Glomerular visceral epithelial cell (primary cell): ENCODE measurements around the gene GHR.

ENCODE experiments used
- DNase-seq: peaks from one replicate; pipeline ENCODE4 v3.0.0-alpha.2; 2016; ENCODE audit errors: extremely low spot score

Gene GHR

GRCh38 chr5:42516282-42517042 lies 93.2 kb downstream of the GHR start:
- DNase-seq, result no peak

- DNase-seq, result no peak
Measured at GRCh38 chr5:42517164-42517563, 93.9 kb downstream of the GHR start.

DNA sequence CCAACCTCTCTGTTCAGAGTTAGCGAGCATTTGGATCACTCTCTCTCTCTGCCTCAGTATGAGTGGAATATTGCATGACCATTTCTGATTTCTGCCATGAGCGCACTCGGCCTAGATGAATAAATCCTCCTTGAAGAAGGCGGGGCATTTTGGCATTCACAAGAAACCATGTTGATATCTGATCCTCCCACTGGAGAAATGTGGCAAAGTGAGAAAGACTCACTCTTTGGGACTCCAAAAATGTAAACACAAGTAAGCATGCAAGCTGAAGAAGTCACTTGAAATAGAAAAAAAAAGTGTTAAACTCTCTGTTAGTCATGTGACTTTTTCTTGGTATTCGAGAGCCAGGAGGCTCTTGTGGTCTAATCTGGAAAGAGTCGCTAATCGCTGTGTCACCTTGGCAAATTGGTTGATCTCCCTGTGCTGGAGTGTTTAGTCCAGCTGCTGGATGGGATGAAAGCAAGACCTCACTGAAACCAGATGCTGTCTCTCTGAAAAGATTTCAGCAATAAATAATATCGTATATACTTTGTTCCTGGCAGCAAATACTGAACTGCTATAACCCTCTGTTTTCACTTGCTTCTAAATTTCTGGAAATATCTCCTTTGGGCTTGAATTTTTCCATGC lies 95.5 kb downstream of the GHR start:
- DNase-seq, result no peak

DNA sequence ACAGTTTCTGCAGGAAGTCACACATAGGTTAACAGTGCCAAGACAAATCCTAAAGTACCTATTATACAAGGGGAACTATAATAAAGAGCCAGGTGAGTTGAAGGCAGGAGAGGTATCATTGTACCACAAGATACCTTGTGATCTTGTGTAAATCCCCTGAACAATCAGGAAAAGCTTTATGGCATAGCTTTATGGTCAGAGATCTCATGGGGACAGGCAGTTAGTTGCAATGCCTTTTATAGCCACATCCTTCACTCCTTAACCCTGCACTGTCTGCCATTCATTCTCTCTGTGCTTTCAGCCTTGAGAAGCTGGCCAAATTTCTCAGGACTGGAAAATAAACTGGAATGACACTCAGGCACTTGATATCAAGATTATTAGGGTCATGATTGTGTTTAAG lies 97.0 kb downstream of the GHR start:
- no peak for DNase-seq

GRCh38 chr5:42520957-42521356 lies 97.7 kb downstream of the GHR start:
- no peak for DNase-seq

- DNase-seq, result no peak
Measured at GRCh38 chr5:42521406-42521805, 98.2 kb downstream of the GHR start.

GRCh38 chr5:42522783-42523182 lies 99.5 kb downstream of the GHR start:
- DNase-seq, result no peak

GRCh38 chr5:42526179-42526578 lies 102.9 kb downstream of the GHR start:
- no peak for DNase-seq

DNA sequence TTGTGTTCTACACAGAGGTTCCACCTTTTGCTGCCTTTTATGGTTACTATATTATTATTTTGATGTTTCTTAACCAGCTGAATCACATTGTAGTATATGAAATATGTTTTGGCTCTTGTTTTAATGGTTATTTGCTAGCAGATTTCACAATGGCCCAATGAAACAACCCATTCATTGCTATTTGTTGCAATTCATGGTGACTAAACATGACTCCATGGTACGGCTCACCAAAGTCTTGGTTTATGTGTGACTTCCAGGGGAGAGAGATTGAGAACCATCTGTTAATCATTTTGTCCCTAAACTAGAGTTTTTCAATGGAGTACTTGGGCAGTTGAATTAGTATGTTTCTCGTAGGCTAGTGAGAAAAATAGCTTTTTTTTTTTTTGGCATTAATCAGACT lies 108.4 kb downstream of the GHR start:
- DNase-seq, result no peak

DNA sequence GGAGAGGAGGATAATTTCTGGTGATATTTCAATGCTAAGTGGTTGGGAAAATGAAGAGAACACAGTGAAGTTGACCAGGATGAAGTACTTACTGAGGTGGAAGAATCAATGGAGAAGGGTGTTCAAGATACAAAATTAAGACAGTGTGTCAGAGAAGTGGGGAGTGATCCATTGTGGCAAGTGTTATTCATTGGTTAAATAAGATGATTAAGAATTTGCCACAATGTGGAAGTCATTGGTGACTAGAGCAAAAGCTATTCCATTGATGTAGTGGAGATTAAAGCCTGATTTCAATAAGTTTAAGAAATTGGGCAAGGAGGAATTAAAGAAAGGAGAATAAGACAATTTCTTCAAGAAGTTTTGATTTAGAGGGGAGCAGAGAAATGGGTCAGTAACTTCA lies 118.9 kb downstream of the GHR start:
- no peak for DNase-seq

- no peak for DNase-seq
Measured at GRCh38 chr5:42543774-42544173, 120.5 kb downstream of the GHR start.

DNA sequence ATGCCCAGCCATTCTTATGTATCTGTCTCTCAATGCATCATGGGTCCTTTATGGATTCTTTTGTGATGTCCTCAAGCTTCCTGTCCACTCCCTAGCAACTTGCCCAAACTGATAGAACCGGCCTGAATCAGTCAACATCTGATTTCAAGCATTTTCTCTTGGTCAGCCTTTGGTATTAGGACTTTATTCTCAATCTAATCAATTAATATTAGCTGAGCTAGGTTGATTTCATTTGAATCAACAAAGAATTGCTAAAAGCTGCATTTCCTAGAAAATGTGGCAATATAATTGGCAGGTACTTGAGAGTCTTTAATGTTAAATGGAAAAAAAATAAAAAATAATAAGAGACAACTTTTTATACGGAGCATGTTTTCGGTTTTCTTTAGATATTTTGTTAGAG lies 121.8 kb downstream of the GHR start:
- no peak for DNase-seq

DNA sequence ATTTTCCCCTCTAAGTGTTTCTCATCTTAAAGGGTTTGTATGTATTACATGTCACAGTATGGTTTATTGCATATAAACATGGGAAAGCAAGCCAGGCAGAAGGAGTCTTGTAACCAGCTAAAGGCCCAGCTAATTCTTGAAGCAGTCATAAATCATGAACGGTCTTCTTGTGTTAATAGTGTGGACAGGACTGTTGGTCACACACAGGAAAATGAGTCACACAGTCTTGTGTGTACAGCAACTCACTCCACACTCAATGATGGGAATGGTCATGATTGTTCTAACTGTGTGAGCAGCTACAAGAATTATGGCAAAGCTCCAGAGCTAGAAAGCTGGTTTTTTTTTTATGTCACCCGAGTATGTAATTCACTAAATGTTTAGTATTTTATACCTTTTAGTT lies 123.9 kb downstream of the GHR start:
- DNase-seq, result no peak

GRCh38 chr5:42547894-42548293 lies 124.7 kb downstream of the GHR start:
- DNase-seq, result no peak

DNA sequence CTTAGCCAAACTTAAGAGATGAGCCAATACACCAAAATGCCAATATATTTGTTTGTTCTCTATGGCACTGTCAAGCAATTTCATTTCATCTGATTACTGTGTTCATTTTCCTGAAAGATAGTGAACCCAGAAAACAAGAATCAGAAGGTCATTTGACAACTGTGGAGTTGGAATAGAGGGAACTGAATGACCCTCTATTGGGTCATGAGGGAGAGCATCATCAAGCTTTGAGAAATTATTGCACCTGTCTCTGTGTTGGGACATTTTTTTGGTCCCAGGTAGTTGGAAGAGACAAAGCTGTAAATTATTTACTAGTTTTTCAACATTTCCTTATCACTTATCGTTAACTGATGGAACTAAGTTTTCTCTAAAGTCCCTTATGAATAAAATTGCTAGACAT lies 129.4 kb downstream of the GHR start:
- DNase-seq, result no peak

GRCh38 chr5:42553461-42553860 lies 130.2 kb downstream of the GHR start:
- no peak for DNase-seq

DNA sequence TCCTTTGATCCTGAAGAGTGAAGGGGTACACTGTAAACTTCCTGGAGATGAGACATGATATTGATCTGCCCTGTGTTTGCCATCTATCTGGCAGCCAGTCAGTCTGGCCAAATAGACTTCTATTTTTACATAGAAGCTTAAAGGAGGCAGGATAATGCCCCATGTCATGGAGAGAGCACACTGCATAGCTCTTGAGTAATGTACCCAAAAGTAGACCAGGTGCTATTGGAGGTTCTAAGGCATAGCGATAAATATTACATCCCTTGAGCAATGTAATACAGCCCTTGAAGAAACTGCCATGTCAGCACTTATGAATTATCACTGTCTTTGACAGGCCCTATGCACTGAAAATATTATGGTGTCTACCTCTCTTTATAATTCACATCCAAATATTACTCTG lies 131.8 kb downstream of the GHR start:
- no peak for DNase-seq

DNA sequence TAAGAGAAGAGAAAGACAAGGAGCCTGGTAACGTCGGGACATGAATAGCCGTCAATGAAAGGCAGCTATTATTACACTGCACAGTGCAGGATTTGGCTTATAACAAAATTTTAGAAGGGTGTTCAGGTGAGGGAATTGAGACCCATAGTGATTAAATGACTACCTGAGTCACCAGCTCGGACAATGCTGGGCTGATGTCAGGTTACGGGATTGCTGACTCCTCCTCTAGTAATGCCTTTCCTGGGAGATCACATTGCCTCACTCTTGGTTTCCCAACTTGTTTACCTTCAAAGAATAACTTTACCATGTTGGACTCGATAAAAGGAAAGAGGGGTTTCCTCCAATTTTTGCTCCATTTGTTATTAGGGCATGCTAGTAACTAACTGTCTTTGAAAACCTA lies 132.6 kb downstream of the GHR start:
- DNase-seq, result no peak

DNA sequence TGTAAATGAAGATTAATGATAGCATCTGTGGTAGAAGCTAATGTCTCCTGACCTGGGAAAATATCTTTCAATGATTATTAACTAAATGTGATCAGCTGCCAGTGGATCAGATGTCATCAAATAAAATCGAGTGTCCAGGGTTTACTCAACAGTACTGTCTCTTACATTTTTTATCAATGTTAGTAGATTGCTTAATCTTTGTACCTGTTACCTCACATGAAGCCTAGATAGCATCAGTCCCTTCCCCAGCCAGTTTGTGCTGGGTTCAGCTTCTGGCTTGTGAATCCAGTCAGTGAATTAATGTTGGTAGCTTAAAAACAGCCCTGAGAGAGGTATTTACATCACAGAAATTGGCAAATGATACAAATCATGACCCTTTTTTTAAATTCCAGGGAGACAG lies 134.4 kb downstream of the GHR start:
- no peak for DNase-seq

DNA sequence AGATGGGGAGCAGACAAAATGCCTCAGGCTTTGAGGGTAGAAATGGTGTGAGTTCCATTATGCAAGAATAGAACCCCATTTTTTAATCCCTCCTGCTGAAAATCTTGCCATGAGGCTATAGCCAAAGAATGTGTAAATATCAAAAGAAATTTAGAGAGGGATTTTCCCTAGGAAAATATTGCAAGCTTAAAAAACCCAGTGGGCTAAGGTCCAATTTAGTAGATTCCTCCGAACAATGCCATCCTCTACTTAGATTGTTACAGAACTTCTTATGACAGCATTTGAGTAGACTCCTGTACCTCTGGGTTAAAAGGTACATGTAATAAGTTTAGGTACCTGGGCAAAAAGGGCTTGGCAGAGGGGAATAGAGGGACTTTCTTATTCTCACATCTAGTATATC lies 138.4 kb downstream of the GHR start:
- no peak for DNase-seq

- no peak for DNase-seq
Measured at GRCh38 chr5:42564689-42565356, 141.6 kb downstream of the GHR start.

DNA sequence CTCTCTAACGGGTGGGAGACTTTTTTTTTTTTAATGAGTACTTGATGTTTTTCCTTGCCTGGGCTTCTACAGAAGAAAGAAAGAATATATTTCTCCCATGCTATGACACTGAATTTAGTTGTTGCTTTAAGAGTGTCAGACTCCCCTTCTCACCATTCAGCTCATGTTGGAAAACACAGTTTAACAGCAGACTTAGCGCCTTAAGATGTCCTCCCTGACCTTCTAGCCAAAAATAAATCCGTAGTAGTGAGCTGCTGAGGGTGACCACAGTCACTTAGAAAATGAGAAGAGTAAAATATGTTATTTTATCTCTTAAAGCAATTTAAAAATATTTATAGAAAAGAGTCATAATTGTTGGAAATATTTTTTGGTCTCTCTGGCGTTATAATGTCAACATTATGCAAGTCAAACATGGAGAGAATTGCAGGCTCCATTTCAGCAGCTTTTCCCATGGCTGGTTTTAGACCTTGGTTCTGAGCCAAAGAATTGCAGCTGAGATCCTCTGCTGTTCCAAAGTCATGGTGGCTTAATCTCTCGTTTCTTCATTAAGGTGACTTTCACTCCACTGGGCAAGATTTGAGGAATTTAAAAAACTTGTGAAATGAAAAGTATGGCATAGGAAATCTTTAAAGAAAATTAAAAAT lies 143.5 kb downstream of the GHR start:
- DNase-seq, result no peak

- no peak for DNase-seq
Measured at GRCh38 chr5:42569325-42569724, 146.1 kb downstream of the GHR start.
